Measurements from ENCODE around the gene MYORG. TPM values are rescaled to one million over a fixed set of nuclear protein-coding genes. Genes with fewer than 3 reads are reported as not detected.

Gene MYORG
- total RNA-seq, 2 experiments from 2014 or later, result 0.98 to 3.9 TPM

- Histone ChIP-seq H3K4me3 (ENCODE audit: low read depth, low read length, poor library complexity, severe bottlenecking) (no peak overlapping the region), H2AFZ (ENCODE audit: low read length) (no peak overlapping the region), H3K9me3 (ENCODE audit: low read length) (no peaks in the 10 kb centered on the region), H3K4me1 (ENCODE audit: insufficient read depth, low read length, poor library complexity, severe bottlenecking) (peaks cover 26% of the 10 kb centered on the region), H4K20me1 (ENCODE audit: insufficient read depth, low read length) (no peaks in the 10 kb centered on the region), H3K4me2 (ENCODE audit: low read length) (no peak overlapping the region), H3K36me3 (ENCODE audit: insufficient read depth, low read length) (no peaks in the 10 kb centered on the region), H3K79me2 (ENCODE audit: insufficient read depth, low read depth, low read length) (no peaks in the 10 kb centered on the region), H3K9me2 (ENCODE audit: insufficient read depth, low read length) (no peaks in the 10 kb centered on the region), H3K27ac (ENCODE audit: low read depth, low read length, poor library complexity, severe bottlenecking) (no peak overlapping the region)
- CTCF ChIA-PET (ENCODE audit: unreplicated experiment), result no interaction called here
- no TSS peak for BruUV-seq (replicated peaks)
- DNase-seq (ENCODE audit: low spot score), result no peak
- POLR2A ChIA-PET, result interaction anchor here (0.6 kb wide), 1 partner anchor 332 kb away, joined by 3 read pairs; no protein-coding TSS in a partner anchor
- intact Hi-C loops (cut with micrococcal nuclease; ENCODE audit: unreplicated experiment), result no loop called here
- TF ChIP-seq EZH2phosphoT487 (IDR thresholded peaks at IDR 0.05; ENCODE audit: borderline replicate concordance, low read depth, low read length), result no peak
- TF ChIP-seq CTCF (conservative IDR thresholded peaks at IDR 0.05; ENCODE audit: low read length), result no peak
Measured at GRCh38 chr9:34382879-34383278, 6.2 kb upstream of the MYORG start.

GRCh38 chr9:34382054-34382453 is 5.4 kb upstream of the MYORG start:
- Histone ChIP-seq H2AFZ (ENCODE audit: low read length) (no peak overlapping the region), H3K4me1 (ENCODE audit: insufficient read depth, low read length, poor library complexity, severe bottlenecking) (peaks cover 26% of the 10 kb centered on the region), H3K4me3 (ENCODE audit: low read depth, low read length, poor library complexity, severe bottlenecking) (no peak overlapping the region), H4K20me1 (ENCODE audit: insufficient read depth, low read length) (no peaks in the 10 kb centered on the region), H3K36me3 (ENCODE audit: insufficient read depth, low read length) (no peaks in the 10 kb centered on the region), H3K79me2 (ENCODE audit: insufficient read depth, low read depth, low read length) (no peaks in the 10 kb centered on the region), H3K4me2 (ENCODE audit: low read length) (no peak overlapping the region), H3K9me2 (ENCODE audit: insufficient read depth, low read length) (no peaks in the 10 kb centered on the region), H3K9me3 (ENCODE audit: low read length) (no peaks in the 10 kb centered on the region), H3K27ac (ENCODE audit: low read depth, low read length, poor library complexity, severe bottlenecking) (no peak overlapping the region)
- DNase-seq (ENCODE audit: low spot score), result no peak
- ChIA-PET POLR2A (interaction anchor here (0.6 kb wide), 1 partner anchor 591 kb away, joined by 5 read pairs; no protein-coding TSS in a partner anchor), CTCF (ENCODE audit: unreplicated experiment) (no interaction called here)
- TF ChIP-seq EZH2phosphoT487 (IDR thresholded peaks at IDR 0.05; ENCODE audit: borderline replicate concordance, low read depth, low read length) (no peak), CTCF (conservative IDR thresholded peaks at IDR 0.05; ENCODE audit: low read length) (no peak)
- BruUV-seq (replicated peaks), result no TSS peak
- intact Hi-C loops (cut with micrococcal nuclease; ENCODE audit: unreplicated experiment), result no loop called here

- Histone ChIP-seq H3K36me3 (ENCODE audit: insufficient read depth, low read length) (no peaks in the 10 kb centered on the region), H3K9me2 (ENCODE audit: insufficient read depth, low read length) (no peaks in the 10 kb centered on the region), H3K9me3 (ENCODE audit: low read length) (no peaks in the 10 kb centered on the region), H3K4me2 (ENCODE audit: low read length) (peak overlapping the region; percentile 83), H4K20me1 (ENCODE audit: insufficient read depth, low read length) (no peaks in the 10 kb centered on the region), H2AFZ (ENCODE audit: low read length) (peak overlapping the region; percentile 97; the same call in 1 of the 2 replicates), H3K27ac (ENCODE audit: low read depth, low read length, poor library complexity, severe bottlenecking) (no peak overlapping the region), H3K4me1 (ENCODE audit: insufficient read depth, low read length, poor library complexity, severe bottlenecking) (peaks cover 26% of the 10 kb centered on the region), H3K79me2 (ENCODE audit: insufficient read depth, low read depth, low read length) (no peaks in the 10 kb centered on the region), H3K4me3 (ENCODE audit: low read depth, low read length, poor library complexity, severe bottlenecking) (peak overlapping the region; percentile 61)
- intact Hi-C loops (cut with micrococcal nuclease; ENCODE audit: unreplicated experiment), result no loop called here
- no TSS peak for BruUV-seq (replicated peaks)
- ChIA-PET POLR2A (interaction anchor here (0.6 kb wide), 1 partner anchor 592 kb away, joined by 5 read pairs; no protein-coding TSS in a partner anchor), CTCF (ENCODE audit: unreplicated experiment) (no interaction called here)
- peak; percentile 12 for DNase-seq (ENCODE audit: low spot score)
- TF ChIP-seq CTCF (conservative IDR thresholded peaks at IDR 0.05; ENCODE audit: low read length), result no peak
- no peak for TF ChIP-seq EZH2phosphoT487 (IDR thresholded peaks at IDR 0.05; ENCODE audit: borderline replicate concordance, low read depth, low read length)
Measured at GRCh38 chr9:34381323-34381722, 4.6 kb upstream of the MYORG start.
